GM12875 (cell line): ENCODE measurements around the gene RPL21.

Experiments used
- H3K4me3 ChIP-seq: one replicate; pipeline ENCODE4 v1.5.1; 2011; ENCODE audit warnings: low read depth, low read length, control low read depth
- TF ChIP-seq, protein P1 (sequence below): IDR thresholded peaks from 2 replicates; pipeline ENCODE4 v1.5.1; 2011; ENCODE audit warnings: low read depth, mild to moderate bottlenecking, control low read depth, inconsistent platforms, low read length, moderate library complexity, borderline replicate concordance; ENCODE audit not compliant: insufficient read depth

RPL21 gene

DNA sequence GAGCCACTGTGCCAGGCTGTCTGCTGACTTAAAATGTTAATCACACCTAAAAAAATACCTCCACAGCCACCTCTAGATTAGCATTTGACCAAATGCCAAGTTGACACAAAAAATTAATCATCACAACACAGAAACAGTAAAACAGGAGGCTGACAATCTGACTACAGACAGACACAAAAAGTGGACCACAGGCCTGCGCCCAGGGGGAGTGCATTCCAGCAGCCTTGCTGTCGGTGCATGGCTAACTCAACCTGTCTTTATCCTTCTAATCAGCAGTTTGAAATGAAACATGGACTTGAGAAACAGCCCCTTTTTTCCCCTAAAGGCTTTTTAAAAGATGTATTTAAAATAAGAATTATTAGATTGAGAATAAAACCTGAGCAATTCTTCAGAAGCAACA is 53.3 kb downstream of the RPL21 start:
- TF ChIP-seq, protein P1, sequence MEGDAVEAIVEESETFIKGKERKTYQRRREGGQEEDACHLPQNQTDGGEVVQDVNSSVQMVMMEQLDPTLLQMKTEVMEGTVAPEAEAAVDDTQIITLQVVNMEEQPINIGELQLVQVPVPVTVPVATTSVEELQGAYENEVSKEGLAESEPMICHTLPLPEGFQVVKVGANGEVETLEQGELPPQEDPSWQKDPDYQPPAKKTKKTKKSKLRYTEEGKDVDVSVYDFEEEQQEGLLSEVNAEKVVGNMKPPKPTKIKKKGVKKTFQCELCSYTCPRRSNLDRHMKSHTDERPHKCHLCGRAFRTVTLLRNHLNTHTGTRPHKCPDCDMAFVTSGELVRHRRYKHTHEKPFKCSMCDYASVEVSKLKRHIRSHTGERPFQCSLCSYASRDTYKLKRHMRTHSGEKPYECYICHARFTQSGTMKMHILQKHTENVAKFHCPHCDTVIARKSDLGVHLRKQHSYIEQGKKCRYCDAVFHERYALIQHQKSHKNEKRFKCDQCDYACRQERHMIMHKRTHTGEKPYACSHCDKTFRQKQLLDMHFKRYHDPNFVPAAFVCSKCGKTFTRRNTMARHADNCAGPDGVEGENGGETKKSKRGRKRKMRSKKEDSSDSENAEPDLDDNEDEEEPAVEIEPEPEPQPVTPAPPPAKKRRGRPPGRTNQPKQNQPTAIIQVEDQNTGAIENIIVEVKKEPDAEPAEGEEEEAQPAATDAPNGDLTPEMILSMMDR = no peak

More for the DNA sequence above, 53.3 kb downstream of the RPL21 start:
- H3K4me3 ChIP-seq = no peak overlapping the region
